ENCODE measurements around the gene SEC14L5.
A peak's percentile ranks its signal among the peaks of the same experiment; 100 is the strongest.
"Not testable (repeated sequence)": the region's sequence is repeated elsewhere in the genome, so short reads cannot be mapped to it uniquely, and the experiment has no call there.

SEC14L5 gene

GRCh38 chr16:4924593-4925292, 33.4 kb upstream of the SEC14L5 start:
- Mint-ChIP-seq H3K27me3 (peaks cover 39% of the 10 kb centered on the region), H3K9me3 (peaks cover 10% of the 10 kb centered on the region), H3K27ac (no peak overlapping the region), H3K4me3 (no peak overlapping the region), H3K4me1 (no peaks in the 10 kb centered on the region), H3K36me3 (peaks cover 6% of the 10 kb centered on the region)
- no peak for ATAC-seq

DNA sequence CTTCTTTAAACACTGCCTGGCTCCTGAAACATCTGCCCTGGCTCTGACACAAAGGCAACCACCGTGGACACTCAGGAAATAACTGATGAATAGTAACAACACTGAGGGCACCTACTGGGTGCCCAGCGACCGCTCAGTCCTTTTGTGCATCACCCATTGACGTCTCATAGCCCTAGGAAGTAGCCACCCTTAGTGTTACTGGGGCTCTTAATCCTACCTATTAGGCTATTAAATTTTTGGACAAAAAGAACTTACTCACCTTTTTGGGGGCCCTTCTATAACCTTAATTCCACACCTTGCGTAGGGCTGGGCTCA, 32.9 kb upstream of the SEC14L5 start:
- peaks cover 6% of the 10 kb centered on the region for H3K36me3 Mint-ChIP-seq
- no peaks in the 10 kb centered on the region for H3K4me1 Mint-ChIP-seq
- H3K4me3 Mint-ChIP-seq = no peak overlapping the region
- peaks cover 37% of the 10 kb centered on the region for H3K27me3 Mint-ChIP-seq
- no peak overlapping the region for H3K27ac Mint-ChIP-seq
- ATAC-seq = no peak
- peaks cover 10% of the 10 kb centered on the region for H3K9me3 Mint-ChIP-seq

- Mint-ChIP-seq H3K27me3 (peaks cover 42% of the 10 kb centered on the region), H3K4me3 (no peak overlapping the region), H3K27ac (no peak overlapping the region), H3K36me3 (peaks cover 6% of the 10 kb centered on the region), H3K9me3 (peaks cover 10% of the 10 kb centered on the region), H3K4me1 (no peaks in the 10 kb centered on the region)
- no peak for ATAC-seq
Measured at GRCh38 chr16:4925791-4926190, 32.3 kb upstream of the SEC14L5 start.

DNA sequence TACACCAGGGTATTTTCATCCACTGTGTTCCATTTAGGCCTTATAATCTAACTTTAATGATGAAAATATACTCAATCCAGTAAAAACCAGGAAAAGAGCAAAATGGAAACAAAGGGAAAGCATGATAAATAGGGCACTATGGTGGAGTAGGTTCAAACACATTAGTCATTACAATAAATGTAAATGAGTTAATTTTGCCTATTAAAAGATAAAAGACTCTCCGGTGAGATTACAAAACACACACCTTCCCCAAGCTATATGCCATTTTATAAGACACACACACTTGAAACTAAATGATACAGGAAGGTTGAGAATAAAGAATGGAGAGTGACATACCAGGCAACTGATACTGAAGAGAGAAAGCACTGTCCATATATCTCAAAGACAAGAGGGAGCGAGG, 31.2 kb upstream of the SEC14L5 start:
- H3K36me3 Mint-ChIP-seq = peaks cover 6% of the 10 kb centered on the region
- H3K9me3 Mint-ChIP-seq = peaks cover 10% of the 10 kb centered on the region
- ATAC-seq = no peak
- peaks cover 41% of the 10 kb centered on the region for H3K27me3 Mint-ChIP-seq
- H3K4me3 Mint-ChIP-seq = no peak overlapping the region
- no peak overlapping the region for H3K27ac Mint-ChIP-seq
- H3K4me1 Mint-ChIP-seq = no peaks in the 10 kb centered on the region

GRCh38 chr16:4927661-4928060, 30.5 kb upstream of the SEC14L5 start:
- no peak for ATAC-seq
- Mint-ChIP-seq H3K27me3 (peaks cover 35% of the 10 kb centered on the region), H3K4me1 (no peaks in the 10 kb centered on the region), H3K4me3 (no peak overlapping the region), H3K36me3 (peaks cover 6% of the 10 kb centered on the region), H3K9me3 (peaks cover 10% of the 10 kb centered on the region), H3K27ac (no peak overlapping the region)

DNA sequence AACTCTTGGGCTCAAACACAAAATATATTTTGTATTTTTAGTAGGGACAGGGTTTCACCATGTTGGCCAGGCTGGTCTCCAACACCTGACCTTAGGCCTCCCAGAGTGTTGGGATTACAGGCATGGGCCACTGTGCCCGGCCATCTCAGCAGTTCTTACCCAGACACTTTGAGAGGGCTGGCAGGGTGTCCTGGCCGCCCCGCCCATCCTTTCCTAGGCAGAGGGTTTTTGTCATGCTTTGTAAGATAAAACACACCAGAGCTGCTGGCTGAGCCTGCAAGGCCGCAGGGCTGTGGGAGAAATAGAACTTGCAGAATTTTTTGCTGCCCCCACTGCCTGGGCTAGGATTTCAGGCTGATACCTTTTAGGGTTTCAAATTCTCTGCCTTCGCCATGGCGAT, 29.9 kb upstream of the SEC14L5 start:
- H3K4me1 Mint-ChIP-seq = no peaks in the 10 kb centered on the region
- H3K4me3 Mint-ChIP-seq = no peak overlapping the region
- peaks cover 35% of the 10 kb centered on the region for H3K27me3 Mint-ChIP-seq
- no peak overlapping the region for H3K27ac Mint-ChIP-seq
- peaks cover 10% of the 10 kb centered on the region for H3K9me3 Mint-ChIP-seq
- ATAC-seq = no peak
- peaks cover 6% of the 10 kb centered on the region for H3K36me3 Mint-ChIP-seq

DNA sequence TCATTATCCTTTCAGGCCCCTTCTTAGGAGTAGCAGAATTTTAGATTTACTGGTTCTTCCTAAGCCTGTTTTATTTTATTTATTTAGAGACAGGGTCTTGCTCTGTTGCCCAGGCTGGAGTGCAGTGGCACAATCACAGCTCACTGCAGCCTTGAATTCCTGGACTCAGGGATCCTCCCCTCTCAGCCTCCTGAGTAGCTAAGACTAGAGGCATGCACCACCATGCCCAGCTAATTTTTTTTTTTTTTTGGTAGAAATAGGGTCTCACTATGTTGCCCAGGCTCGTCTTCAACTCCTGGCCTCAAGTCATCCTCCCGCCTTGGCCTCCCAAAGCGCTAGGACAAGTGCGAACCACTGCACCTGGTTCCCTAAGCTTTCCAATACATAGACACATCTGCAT, 28.5 kb upstream of the SEC14L5 start:
- H3K4me3 Mint-ChIP-seq, ATAC-seq, H3K27ac Mint-ChIP-seq, H3K4me1 Mint-ChIP-seq, H3K36me3 Mint-ChIP-seq: not testable (repeated sequence)
- Mint-ChIP-seq H3K27me3 (peaks cover 40% of the 10 kb centered on the region), H3K9me3 (peaks cover 10% of the 10 kb centered on the region)

GRCh38 chr16:4931381-4931780, 26.7 kb upstream of the SEC14L5 start:
- H3K27me3 Mint-ChIP-seq = peaks cover 51% of the 10 kb centered on the region
- H3K27ac Mint-ChIP-seq = no peak overlapping the region
- H3K4me1 Mint-ChIP-seq = peaks cover 5% of the 10 kb centered on the region
- no peak for ATAC-seq
- no peak overlapping the region for H3K4me3 Mint-ChIP-seq
- H3K9me3 Mint-ChIP-seq = peaks cover 7% of the 10 kb centered on the region
- peaks cover 6% of the 10 kb centered on the region for H3K36me3 Mint-ChIP-seq

GRCh38 chr16:4933433-4933832, 24.7 kb upstream of the SEC14L5 start:
- Mint-ChIP-seq H3K36me3 (no peaks in the 10 kb centered on the region), H3K4me3 (no peak overlapping the region), H3K27me3 (peaks cover 72% of the 10 kb centered on the region), H3K27ac (no peak overlapping the region), H3K4me1 (peaks cover 18% of the 10 kb centered on the region), H3K9me3 (no peaks in the 10 kb centered on the region)
- no peak for ATAC-seq

DNA sequence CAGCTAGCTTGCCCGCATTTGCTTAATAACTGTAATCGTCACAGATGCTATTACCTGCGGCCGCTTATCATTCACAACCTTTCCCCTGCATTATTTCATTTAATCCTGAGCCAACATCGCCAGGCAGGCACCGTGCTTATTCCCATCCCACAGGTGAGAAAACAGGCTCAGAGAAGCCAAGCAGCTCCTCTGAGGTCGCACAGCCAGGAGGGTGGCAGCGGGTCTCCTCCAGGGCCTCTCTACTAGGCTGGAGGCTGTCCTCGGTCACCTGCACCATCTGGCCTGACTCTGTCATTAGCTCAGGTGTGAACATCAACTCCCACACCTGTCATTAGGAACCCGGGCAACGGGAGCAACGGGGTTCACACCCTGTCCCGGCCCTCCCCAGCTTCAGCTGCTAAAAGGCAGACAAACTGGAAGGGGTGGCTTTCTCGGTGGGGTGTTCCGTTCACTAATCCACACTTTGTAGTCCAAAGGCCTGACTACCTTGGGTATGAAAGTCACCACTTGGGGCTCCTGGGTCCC, 24.2 kb upstream of the SEC14L5 start:
- Mint-ChIP-seq H3K36me3 (no peaks in the 10 kb centered on the region), H3K9me3 (no peaks in the 10 kb centered on the region), H3K27me3 (peaks cover 77% of the 10 kb centered on the region), H3K4me3 (no peak overlapping the region), H3K4me1 (peaks cover 18% of the 10 kb centered on the region), H3K27ac (no peak overlapping the region)
- no peak for ATAC-seq

DNA sequence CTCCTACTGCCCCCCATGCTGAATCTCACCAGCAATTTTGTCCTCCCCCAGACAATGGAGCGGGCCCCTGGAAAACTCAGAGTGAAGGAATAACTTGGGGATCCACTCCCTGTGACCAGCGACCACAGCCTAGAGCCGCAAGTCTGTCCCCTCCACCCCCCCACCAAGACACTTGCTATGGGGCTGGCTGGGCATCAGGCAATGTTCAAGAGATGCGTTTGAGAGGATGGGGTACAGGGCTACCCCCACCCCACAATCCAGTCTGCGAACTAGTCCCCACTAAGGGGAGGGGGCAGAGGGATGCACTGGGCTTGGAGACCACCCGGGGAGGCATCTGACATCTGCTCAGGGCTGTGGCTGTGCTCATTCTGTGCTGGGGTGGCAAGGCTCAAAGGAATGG, 23.5 kb upstream of the SEC14L5 start:
- Mint-ChIP-seq H3K27me3 (peaks cover 77% of the 10 kb centered on the region), H3K4me1 (peaks cover 18% of the 10 kb centered on the region), H3K4me3 (no peak overlapping the region), H3K27ac (no peak overlapping the region), H3K9me3 (no peaks in the 10 kb centered on the region), H3K36me3 (no peaks in the 10 kb centered on the region)
- no peak for ATAC-seq

DNA sequence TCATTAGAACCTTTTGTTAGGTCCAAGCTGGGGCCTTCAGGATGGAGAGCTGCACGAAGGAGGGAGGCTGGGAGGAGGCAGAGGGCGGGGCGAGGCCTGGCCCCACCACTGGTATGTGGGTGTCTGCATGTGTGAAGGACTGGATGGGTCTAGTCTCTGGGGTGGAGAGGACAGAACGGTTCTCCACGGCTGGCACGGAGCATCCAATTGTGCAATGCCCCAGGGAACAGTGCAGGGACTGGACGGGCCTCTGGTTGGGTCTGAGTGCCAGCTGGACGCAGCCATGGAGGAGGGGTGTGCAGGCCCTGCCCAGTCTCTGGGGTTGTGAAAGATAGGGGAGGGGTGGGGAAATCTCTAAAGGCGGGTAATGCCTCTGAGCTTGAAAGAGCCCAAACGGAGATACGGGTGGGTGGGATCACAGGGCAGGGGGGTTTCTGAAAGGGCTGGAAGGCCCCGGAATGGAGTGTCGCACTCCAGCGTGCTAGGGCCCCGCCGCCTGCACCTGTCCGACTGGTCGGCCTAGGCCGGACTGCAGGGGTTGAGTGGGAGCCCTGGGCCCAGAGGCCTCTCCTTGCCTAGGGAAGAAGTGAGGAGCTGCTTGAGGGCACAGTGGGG, 22.8 kb upstream of the SEC14L5 start:
- Mint-ChIP-seq H3K9me3 (no peaks in the 10 kb centered on the region), H3K27ac (no peak overlapping the region), H3K27me3 (peaks cover 79% of the 10 kb centered on the region), H3K4me3 (peak overlapping the region; percentile 11), H3K4me1 (peaks cover 18% of the 10 kb centered on the region), H3K36me3 (no peaks in the 10 kb centered on the region)
- ATAC-seq = no peak

DNA sequence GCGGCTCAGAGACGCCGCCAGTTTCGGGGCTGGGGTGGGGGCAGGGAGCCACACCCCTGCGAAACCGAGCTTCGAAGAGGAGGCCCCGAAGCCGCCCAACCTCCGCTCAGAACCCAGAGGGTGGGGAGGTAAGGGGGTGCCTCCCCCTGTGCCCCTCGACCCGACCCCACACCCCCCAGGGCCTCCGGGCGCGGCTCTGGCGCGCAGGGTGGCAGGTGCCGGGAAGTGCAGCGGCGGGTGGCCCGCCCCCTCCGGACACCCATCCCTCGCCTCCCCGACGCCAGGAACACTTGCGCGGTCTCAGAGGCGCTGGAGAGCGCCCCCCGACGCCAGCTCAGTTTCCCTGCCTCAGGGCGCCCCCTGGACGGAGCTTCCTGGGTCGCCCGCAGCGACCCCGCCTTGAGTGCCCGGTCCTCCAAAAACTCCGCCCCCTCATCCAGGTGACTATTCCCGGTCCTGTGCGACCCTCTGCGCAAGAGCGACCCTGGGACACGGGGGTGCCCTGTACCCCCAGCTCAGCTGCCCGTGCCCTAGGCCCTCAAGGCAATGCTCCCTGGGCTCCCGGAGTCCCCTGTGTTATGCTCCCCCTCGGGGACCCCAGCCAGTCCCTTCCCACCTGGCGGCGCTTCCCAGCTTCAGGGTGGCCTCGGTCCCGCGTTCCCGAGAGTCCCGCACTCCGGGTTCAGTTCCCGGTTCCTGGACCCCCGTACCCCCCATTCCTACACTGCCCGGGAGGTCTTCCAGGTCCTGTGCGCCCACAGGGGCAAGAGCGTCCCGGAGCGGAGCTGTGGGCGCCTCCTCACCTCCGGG, 21.7 kb upstream of the SEC14L5 start:
- H3K4me3 Mint-ChIP-seq = peak overlapping the region; percentile 82
- H3K27ac Mint-ChIP-seq = no peak overlapping the region
- peaks cover 18% of the 10 kb centered on the region for H3K4me1 Mint-ChIP-seq
- H3K27me3 Mint-ChIP-seq = peaks cover 73% of the 10 kb centered on the region
- H3K36me3 Mint-ChIP-seq = no peaks in the 10 kb centered on the region
- H3K9me3 Mint-ChIP-seq = no peaks in the 10 kb centered on the region
- peak; percentile 38 for ATAC-seq

GRCh38 chr16:4936991-4937781, 20.9 kb upstream of the SEC14L5 start, which contains the start of gene PPL:
PPL (minus strand) TSS chr16:4937148; CDS start chr16:4937045, 103 bp downstream.
- Mint-ChIP-seq H3K27me3 (peaks cover 73% of the 10 kb centered on the region), H3K9me3 (no peaks in the 10 kb centered on the region), H3K36me3 (no peaks in the 10 kb centered on the region), H3K27ac (no peak within 1 kb of the TSS), H3K4me3 (peak within 1 kb of the TSS; percentile 82), H3K4me1 (peaks cover 18% of the 10 kb centered on the region)
- peak; percentile 76 for ATAC-seq

Data from stimulated activated memory B cell treated with anti-CD40 and anti-IgM and Interleukin-4, amounts not matched to agents 10 μg/mL and 1 μg/mL and 100 μg/mL, for 72 hours (primary cell).